HG03432 (cell line): Measurements from ENCODE around the gene EDA2R.

ENCODE experiments used
- ATAC-seq: cut with Tn5 transposase; IDR thresholded peaks from one replicate; pipeline ENCODE4 v1.9.1; 2021; ENCODE audit warnings: mild to moderate bottlenecking, moderate library complexity; ENCODE audit not compliant: unreplicated experiment

The EDA2R gene

DNA sequence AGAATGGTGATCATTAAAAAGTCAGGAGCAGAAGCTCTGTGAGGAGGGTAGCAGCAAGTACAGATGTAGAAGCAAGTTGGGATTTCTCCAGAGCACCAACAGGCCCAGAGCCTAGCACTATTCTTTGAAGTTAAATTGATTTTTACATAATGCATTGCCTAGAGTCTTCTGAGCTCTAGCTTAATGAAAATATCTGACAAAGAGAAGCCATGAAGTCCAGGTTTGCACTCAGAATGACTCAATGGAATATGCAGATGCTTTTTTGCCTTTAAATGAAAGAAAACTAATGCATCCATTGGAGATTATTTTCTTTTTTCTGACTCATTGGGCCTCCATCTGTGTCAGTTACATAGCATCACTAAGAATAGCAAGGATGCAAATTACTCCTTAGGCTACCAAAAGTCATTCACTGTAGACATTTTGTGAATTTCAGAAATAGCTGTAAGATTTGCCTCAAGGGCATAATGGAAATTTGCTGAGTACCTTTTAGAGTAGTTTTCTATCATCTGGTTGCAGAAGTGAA, 91.0 kb downstream of the EDA2R start:
- no peak for ATAC-seq
